Lung microvascular endothelial cell (primary cell): ENCODE measurements around the gene CCDC192. TPM values are rescaled to one million over a fixed set of nuclear protein-coding genes. Genes with fewer than 3 reads are reported as not detected.
A peak's percentile ranks its signal among the peaks of the same experiment; 100 is the strongest.

Experiments used
- DNase-seq, 2 donors: peaks; one replicate each; pipeline versions ENCODE4 v3.0.0 to v3.0.0-alpha.2; 2010; ENCODE audit warnings: low read depth in 2 of 2
- total RNA-seq: library from RNA; depleted of rRNA; stranded (reverse); fragments of >200 nt; gene quantifications from 2 replicates; pipeline ENCODE4 v1.2.1, GENCODE V29; 2014

Gene CCDC192
- total RNA-seq, 1 donor from 2014 or later = not detected

GRCh38 chr5:127975961-127976360 is 272.8 kb downstream of the CCDC192 start:
- DNase-seq = no peak

- no peak for DNase-seq
Measured at GRCh38 chr5:127976525-127976924, 273.3 kb downstream of the CCDC192 start.

GRCh38 chr5:127976991-127977717 is 274.0 kb downstream of the CCDC192 start:
- peak in 1 of 2 donors; percentile 27 for DNase-seq

GRCh38 chr5:127978738-127979300 is 275.6 kb downstream of the CCDC192 start:
- DNase-seq = no peak

GRCh38 chr5:127979475-127979874 is 276.3 kb downstream of the CCDC192 start:
- DNase-seq = no peak

- no peak for DNase-seq
Measured at GRCh38 chr5:127980843-127981242, 277.7 kb downstream of the CCDC192 start.

GRCh38 chr5:127981498-127981897 is 278.3 kb downstream of the CCDC192 start:
- DNase-seq = no peak

- no peak for DNase-seq
Measured at GRCh38 chr5:127985811-127986325, 282.7 kb downstream of the CCDC192 start.

GRCh38 chr5:127987354-127988145 is 284.4 kb downstream of the CCDC192 start:
- DNase-seq = no peak

- peak; percentile 85 to 91 for DNase-seq
Measured at GRCh38 chr5:127988146-127988760, 285.1 kb downstream of the CCDC192 start.

Other genes starting within 250 kb of the CCDC192 start
- 24.6 and 28.0 TPM in 2 replicates for gene PRRC1, start 185.8 kb upstream of the CCDC192 start, total RNA-seq
- gene CTXN3, start 54.3 kb upstream of the CCDC192 start, total RNA-seq = not detected in 2 replicates